Activated CD4-positive, alpha-beta T cell treated with anti-CD3 and anti-CD28 coated beads, Interleukin-2, amount 50 U/mL, for 1 hour (primary cell): Measurements from ENCODE around the gene CABCOCO1.
A peak's percentile ranks its signal among the peaks of the same experiment; 100 is the strongest.

Experiments used
- DNase-seq: peaks from one replicate; pipeline ENCODE4 v3.0.0-alpha.2; 2020

Gene CABCOCO1

DNA sequence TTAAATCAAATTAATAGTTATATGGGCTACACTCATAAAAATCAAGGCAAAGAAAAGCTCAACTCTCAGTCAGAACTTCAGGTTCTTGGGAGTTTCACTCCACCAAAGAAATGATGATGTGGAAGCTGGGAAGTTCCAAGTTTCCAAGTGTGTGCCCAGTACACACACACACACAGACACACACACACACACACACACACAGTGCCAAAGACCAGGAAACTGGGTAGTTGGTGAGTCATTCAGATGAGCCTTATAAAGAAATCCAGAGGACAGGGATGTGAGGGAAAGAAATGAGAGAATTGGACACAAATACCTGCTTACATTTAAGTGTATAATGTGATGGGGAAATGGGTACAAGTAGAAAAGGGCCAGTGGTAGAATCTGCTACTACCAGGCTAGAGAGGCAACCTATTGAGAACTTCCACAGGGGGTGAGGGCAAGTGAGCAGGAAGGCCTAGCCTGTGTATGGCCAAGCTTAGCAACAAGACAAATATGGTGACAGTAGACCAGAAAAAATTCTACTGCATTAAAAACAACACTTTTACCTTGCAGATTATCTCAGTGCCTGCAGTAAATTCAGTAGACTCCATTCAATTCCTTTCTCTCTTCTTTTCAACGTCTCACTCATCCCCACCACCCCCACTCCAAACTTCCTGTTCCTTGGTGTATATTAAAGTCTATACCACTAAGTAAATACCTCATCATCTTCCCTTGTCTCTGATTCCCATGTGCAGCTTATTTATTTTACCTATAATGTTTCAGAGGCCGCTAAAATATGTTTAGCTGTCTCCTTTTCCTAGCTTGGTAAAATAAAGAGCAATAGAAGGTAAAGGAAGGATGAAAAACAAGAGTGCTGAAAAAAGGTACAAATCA lies 95.0 kb downstream of the CABCOCO1 start:
- DNase-seq: no peak

DNA sequence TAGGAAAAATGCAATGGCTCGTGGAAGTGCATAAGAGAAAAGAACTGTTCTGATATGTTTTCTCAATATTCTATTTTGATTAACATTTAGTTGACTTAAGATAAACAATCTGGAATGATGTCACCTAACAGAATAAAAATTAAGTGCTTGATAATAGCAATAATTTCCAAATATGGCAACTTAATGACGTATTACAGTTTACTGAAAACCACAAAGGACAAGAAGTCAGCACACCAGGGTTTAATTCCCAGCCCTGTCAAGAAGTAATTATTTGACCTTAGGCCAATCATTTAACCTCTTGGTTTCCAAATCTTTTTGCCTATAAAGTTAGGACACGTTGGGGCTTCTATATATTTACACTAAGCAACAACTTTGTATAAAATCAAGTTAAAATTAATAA lies 95.7 kb downstream of the CABCOCO1 start:
- no peak for DNase-seq

DNA sequence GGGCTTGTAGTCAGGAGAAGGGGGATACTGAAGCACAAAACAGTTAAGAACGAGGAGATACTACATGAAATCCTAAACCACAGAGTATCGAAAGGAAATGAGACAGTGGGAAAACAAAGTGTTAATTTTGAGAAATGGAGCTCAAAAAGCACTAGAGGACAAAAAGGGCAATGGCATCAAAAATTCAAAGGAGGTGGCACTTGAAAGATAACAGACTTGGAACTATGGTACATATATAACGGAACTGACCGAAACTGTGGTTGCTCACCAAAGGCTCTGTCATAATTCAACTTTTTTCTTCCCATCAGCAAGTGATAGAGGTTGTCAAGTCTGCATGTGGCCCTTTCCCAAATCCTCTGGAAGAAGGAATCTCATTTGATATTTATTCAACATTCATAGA lies 97.0 kb downstream of the CABCOCO1 start:
- no peak for DNase-seq

DNA sequence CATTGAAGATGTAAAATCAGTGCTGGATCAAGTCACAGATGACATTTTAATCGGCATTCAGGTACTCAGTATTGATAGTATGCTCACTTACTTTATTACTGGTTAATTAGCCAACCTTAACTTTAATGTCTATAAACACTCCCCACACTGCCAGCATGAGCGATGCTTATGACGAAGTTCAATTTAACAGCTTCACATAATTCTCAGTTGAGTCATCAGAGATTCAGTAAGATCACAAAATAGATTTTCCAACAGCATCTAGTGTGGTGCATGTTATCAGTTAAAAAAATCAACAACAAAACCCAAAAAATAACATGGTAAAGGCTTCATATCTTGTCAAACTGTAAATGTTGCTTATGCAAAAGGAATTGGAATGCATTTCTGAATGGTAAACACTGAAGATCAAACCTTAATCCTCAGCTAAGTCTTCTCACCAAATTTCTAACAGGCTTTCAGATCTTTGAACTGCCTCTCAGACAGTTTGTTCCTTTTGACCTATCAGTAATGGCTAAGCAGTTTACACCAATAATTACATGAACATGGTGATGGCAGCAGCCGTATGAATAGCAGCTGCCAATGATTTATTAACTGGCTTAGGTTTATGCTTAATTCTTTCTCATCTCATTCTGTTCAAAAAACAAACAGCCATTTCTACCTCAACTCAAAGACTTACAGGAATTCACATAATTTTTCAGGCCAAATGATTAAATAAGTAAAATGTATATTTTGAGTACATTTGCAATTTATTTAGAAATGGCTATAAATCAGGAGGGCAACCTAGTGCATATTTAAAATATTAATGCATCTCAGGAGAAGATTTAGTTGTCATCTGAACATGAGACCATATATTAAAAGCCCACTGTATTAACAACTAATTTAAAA lies 98.5 kb downstream of the CABCOCO1 start:
- DNase-seq: no peak

DNA sequence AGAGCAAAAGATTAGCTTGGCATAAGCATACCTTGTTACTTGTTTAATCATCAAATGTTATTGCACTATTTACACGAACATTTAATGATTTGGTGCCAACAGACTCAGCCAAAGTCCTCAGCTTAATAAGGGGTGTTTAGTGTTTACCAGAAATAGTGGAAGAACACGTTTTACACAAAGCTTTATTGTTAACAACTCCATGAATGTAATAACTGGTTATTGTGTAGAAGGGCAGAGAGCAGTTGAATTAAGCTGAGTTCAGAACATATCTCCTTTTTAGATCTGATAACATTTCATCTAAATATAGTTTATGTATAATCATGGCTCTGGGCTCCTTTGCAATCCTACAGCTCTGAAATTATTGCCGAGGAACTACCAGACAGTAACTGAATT lies 99.1 kb downstream of the CABCOCO1 start:
- DNase-seq: no peak

DNA sequence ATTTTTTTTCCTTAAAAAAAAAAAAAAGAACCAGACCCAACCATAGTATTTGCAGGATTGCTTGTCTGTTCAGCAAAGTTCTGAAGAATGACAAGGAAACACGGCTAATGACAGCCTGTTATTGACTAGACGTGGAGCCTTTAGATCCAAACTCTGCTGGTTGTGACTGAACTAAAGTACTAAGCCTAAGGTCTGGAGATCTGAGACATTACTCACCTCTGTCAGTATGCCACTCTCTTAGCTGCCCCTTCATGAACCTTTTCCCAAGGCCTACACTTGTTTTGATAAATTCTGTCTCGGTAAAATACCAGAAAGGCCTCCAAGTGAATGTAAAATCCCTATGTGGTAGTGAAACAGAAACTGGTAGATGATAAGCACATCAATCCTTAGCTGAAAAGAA lies 101.0 kb downstream of the CABCOCO1 start:
- no peak for DNase-seq

DNA sequence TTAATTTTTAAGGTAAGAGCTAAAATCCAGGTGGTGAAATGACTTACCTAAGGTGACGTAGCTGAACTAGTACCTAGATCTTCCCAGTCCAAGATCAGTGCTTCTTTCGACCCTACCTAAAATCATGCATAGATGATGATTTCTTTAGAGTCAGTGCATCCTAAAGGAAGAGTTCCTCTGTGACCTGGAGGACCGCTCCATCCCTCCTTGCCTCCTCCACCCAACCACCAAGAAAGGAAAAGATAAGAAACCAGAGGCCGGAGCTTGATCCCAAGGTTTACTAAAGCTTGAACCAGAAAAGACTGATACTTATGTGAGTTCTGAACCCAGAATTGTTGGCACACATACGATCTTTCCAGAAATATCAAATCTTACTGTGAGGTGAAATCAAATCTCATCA lies 101.8 kb downstream of the CABCOCO1 start:
- no peak for DNase-seq

DNA sequence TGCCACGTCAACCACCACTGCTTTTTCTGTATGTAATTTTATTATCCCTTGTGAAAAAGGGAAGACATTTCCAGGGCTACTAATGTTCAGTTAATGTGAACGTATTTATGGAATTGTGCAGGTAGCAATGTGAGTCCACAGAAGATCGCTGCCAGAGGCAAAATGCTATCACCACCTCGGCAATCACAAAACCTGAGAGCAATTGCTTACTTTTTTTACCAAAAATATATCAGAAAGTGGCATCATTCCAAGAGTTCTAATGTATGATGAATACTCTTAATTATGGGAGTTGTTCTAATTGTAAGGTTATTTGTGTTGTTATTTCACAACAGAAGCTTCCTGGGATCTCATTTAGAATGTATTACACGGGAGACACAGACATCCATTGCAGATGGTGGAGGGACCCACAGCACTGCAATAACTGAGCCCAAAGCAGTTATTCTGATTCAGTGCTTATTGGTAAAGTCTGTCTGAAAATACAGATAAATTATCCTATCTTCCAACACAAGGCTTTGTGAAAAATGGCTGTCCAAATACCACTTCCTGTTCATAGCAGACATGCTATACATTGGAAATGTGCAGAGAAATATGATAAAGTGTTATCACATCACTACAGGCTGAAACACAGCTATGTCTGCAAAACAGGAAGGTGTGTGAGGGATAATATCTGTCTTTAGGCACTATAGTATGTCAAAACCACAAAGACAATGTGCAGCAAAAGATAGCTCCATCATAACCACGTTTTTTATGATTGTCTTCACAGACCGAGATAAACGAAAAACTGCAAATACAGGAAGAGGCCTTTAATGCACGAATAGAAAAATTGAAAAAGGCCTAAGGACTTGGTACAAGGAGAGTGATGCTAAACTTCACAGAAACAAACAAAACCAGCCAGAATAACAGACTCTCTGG lies 102.7 kb downstream of the CABCOCO1 start:
- DNase-seq: no peak

DNA sequence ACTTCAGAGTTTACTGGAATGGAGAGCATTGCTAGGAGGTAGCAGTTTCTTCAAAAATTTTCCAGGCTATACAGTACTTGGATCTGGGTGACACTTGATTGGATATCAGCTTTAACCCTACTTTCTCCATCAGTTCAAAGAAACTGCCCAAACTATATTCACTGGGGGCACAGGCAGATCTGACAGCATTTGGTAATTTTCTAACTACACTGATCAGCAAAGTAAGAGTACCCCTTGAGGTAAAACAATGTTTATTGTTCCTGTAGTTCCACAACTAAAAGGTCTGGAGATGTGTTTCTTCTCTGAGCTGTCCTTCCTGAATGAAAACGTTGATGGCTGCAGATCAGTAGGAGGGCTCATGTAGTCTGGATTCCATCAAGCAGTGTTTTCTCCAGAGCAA lies 104.2 kb downstream of the CABCOCO1 start:
- DNase-seq: no peak

DNA sequence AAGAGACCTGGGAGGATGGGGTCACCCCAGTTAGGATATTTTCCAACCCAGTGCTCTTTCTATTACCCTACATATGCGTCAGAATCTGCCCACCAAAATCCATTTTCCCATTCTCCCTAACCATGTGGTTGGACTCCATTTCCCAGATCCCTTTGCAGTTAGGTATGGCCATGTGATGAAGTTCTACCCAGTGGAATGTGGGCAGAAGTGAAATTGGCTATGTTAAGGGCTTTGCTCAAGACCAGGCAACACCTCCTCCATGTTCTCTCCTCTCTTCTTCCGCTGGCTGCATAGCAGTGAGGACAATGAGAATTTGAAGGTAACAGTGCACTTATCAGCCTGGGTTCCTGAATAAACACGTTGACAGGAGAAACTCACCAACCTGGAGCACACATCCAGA lies 111.3 kb downstream of the CABCOCO1 start:
- no peak for DNase-seq

DNA sequence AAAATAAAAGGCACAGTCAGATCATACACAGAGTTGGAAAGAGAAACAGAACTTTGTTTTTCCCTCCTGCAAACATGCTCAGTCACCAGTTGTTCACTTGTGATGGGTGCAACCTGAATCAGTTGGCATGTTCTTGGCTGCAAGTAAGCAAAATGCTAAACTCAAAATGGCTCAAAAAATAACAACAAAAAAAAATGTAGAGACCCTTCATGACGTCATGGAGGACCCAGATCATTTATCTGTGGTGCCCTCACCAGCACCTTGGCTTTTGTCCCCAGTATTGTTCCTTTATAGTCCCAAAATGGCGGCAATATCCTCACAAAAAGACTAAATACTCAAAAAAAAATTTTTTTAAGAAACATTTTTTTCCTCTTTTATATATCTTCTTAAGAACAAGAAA lies 112.4 kb downstream of the CABCOCO1 start:
- no peak for DNase-seq

DNA sequence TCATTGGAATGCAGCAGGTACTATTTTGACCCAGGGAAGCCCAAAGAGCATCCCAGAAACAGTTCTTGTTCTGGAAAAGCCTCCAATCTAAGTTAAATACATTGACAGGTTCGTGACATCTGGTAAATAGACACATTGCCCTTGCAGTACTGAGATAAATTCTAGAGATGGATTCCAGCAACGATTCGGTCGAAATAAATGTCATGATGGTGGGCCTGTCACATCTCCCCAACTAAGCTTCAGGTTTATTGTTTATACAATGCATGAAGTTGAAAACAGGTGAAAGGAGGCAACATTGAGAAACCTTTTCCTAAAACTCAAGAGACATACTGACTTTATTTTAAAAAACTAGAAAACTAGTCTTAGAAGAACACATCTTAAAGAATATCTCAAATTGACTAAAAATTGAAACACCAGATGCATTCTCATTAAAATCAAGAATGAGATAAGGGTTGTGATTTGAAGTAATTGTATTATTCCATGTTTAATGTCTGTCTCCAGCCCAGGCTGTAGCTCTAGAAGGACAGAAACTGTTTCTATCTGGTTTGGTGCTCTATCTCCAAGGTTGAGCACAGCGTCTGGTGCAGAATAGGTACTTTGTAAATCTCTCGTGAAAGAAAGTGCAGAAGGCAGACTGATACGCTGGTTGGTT lies 114.0 kb downstream of the CABCOCO1 start:
- no peak for DNase-seq

DNA sequence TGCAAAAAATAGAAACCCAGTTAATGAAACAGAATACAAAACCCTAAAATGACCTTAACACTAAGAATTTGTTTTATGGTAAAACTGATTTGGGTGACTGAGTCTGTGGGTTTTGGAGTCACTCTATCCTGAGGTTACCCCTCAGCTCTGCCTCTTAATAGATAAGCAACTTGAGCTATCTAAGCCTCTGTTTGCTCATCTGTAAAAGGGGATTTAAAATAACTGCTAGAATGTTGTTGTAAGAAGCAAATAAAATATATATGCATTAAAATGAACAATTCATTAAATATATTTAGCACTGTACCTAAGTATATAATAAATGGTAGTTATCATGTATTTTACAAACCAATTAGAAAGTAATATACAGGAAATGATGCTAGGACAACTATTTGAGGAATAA lies 115.4 kb downstream of the CABCOCO1 start:
- no peak for DNase-seq

DNA sequence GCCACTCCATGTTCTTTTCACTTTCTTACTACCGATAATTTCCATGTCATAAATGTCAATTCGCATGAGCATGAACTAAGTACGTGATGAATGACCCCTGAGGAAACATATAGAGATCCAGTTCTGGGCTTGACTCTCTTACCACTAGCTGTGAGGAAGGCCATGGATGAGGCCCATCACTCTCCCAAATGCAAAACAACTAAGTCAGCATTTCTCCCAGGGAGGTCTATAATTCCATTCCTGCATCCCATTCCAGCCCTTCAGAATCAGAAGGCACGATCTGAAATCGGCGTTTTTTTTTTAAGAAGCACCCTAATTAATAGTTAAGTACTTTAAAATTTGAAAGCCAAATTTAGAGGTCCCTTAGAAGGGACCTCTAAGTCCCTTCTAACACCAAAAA lies 116.5 kb downstream of the CABCOCO1 start:
- DNase-seq: no peak

DNA sequence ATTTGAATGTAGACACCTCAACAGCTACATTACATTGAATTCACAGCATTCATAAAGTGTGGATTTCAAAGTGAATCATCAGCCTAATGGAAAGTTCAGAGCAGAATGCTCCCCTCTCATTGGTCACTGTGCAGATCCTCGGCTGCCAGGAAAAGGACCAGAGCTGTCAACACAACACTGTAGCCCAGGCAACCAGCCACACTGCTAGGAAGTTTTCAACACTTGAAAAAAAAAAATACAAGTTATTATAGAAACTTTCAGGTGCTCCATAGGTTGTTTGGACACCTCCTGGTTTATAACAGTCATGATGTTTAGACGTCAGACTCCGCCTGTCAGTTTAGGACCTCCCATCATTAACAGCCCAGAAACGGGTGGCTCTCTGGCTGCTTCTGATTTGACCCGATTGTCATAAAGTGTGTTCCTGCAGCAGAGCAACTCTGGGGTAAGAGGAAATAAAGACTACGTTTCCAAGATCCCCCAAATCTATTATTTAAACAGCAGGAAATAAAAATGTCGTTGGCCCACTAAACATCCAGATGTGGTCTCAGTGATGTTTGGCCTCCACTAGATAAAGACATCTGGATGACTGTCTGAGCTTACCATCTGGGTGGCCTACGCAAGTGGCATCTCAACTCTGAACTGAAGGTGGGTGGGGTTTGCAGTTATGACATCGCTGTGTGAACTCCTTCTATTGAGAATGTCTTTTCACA lies 117.4 kb downstream of the CABCOCO1 start:
- peak; percentile 0 for DNase-seq

DNA sequence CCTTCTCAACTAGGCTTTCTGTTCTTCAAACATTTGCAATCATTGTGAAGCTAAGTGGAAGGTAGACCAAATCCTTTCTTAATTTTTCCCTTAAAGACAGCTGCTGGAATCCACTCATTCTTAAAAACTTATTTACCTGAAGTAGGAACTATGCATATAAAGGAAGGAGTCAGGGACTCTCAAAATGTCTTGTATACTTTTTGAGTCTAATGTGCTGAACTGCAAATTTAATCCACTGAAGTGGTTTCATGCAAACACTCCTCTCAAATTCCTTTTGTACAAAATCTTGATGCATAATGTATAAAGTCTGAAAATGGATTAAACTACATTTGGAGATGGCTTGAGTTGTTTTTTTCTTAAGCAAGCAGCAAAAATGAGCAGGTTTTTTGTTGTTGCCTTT lies 118.0 kb downstream of the CABCOCO1 start:
- no peak for DNase-seq

DNA sequence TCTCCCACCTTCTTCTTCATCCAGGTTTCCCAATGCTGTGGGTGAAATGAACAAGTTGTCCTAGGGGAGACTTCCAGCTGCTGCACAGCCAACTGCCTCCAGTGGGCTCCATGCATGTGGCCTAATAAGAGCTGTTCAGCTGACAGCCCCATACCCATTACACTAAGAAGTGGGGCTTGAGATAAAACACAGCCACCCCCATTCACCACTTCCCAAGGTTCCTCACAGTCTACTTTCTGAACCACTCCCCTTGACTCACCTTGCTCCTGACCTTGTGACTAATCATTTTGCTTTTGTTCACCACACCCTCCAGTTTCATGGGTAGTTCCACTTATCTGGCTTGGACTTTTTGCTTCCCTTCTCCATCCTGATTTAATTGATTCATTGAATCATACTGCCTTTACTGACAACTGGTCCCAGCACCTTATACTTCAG lies 119.3 kb downstream of the CABCOCO1 start:
- DNase-seq: no peak

DNA sequence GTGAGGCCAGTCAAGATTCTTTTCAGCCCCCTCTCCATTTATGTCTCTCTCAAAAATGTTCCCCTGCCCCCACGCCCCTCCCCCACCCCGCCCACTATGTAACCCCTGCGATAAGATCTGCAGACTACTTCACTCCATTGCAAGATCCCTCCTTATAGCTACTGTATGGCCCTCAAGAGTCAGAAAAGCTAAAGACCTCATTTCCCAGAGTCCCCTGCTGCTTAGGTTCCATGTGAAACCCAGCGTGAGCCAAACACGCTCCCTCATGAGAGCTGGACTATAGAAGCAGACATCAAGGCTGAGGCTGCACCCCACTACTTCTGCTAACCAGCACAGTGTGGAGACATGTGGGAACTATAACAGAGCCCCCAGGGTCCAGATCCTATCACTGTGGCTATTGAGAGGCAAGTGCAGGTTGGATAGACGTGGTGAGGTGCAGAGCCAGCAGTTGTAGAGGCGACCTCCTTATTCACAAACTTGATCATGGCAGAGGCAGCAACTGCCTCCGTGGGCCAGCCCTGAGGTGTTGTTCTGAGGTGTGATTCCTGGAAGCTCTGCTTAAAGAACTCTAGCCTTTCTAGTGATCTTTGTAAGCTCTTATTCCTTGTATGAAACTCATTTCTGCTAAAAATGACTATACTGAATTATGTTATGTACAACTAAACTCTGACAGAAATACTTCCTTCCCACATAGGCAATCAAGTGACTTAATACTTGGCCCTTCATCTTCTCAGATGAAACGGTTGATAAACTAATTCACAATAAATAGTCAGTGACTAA lies 121.8 kb downstream of the CABCOCO1 start:
- no peak for DNase-seq

DNA sequence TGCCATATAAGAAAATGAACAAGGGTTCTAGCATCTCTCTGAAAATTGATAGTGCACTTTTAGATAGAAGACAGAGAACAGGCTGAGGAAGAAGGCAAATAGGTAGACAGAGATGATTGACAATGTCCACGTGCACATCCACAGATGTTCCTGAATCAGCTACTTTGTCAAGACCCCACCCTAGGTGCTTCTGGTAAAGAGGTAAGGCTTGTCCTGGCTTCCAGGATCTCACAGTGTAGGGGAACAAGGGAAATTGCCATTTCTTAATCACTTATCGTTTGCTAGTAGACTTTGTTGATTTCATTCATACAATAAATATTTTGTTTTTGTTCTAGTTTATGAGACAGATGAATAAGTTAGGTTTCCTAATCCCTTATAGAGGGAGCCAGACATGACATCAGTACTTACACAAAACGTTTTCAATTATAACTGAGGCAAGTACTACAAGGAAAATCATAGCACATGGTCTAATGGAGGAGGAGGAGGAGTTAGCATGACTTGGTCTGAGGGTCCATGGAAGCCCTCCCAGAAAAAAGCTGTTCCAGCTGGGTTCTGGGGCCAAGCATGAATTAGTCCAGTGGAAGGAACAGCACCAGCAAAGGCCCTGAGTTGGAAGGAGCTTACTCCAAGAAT lies 122.9 kb downstream of the CABCOCO1 start:
- no peak for DNase-seq

DNA sequence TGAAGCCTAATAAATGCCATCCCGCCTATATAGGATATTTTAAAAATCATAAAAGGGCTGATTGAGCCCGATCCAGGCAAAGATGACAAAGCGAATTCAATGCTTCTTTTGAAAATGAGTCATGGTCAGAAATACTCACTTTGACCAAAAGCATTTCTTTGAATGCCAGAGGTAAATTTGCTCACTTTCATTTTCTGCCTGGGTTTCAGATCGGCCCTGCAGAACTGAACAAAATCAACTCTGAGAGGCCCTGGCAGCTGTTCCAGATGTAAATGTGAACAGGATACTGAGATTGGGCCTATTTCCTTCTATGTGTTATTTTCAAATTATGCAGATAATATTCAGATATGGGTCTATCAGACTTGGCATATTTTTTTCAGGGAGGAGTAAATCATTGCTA lies 124.0 kb downstream of the CABCOCO1 start:
- DNase-seq: no peak
